Measurements from ENCODE around the gene SEMA3C. TPM values are rescaled to one million over a fixed set of nuclear protein-coding genes. Genes with fewer than 3 reads are reported as not detected.

The SEMA3C gene
- 270 TPM for total RNA-seq
- polyA plus RNA-seq (ENCODE audit: insufficient read depth in 1 of 8, insufficient read length in 8 of 8, low replicate concordance in 1 of 8): 100 to 1,000 TPM in 7 of 8 donors, 10 to 100 TPM in 1; 74.4 to 188 (median 131) TPM
- long read RNA-seq, donor 1, full-length matches to known transcripts: 14 of 19 reads
- long read RNA-seq, donor 1, partial matches to known transcripts: 5 of 19 reads
- long read RNA-seq, donor 1, other reads (novel, unspliced or antisense): 0 of 19 reads
- long read RNA-seq, donor 2, full-length matches to known transcripts: 2 of 2 reads
- long read RNA-seq, donor 2, partial matches to known transcripts: 0 of 2 reads
- long read RNA-seq, donor 2, other reads (novel, unspliced or antisense): 0 of 2 reads
- long read RNA-seq, donor 3, full-length matches to known transcripts: 18 of 26 reads
- long read RNA-seq, donor 3, partial matches to known transcripts: 8 of 26 reads
- long read RNA-seq, donor 3, other reads (novel, unspliced or antisense): 0 of 26 reads
- long read RNA-seq, donor 4, full-length matches to known transcripts: 12 of 21 reads
- long read RNA-seq, donor 4, partial matches to known transcripts: 9 of 21 reads
- long read RNA-seq, donor 4, other reads (novel, unspliced or antisense): 0 of 21 reads
- long read RNA-seq, donor 5, full-length matches to known transcripts: 51 of 105 reads
- long read RNA-seq, donor 5, partial matches to known transcripts: 54 of 105 reads
- long read RNA-seq, donor 5, other reads (novel, unspliced or antisense): 0 of 105 reads
- long read RNA-seq, donor 6, full-length matches to known transcripts: 41 of 55 reads
- long read RNA-seq, donor 6, partial matches to known transcripts: 14 of 55 reads
- long read RNA-seq, donor 6, other reads (novel, unspliced or antisense): 0 of 55 reads
- long read RNA-seq, donor 7, full-length matches to known transcripts: 10 of 29 reads
- long read RNA-seq, donor 7, partial matches to known transcripts: 19 of 29 reads
- long read RNA-seq, donor 7, other reads (novel, unspliced or antisense): 0 of 29 reads
- long read RNA-seq, donor 8, full-length matches to known transcripts: 25 of 38 reads
- long read RNA-seq, donor 8, partial matches to known transcripts: 13 of 38 reads
- long read RNA-seq, donor 8, other reads (novel, unspliced or antisense): 0 of 38 reads
- long read RNA-seq, donor 9, full-length matches to known transcripts: 19 of 34 reads
- long read RNA-seq, donor 9, partial matches to known transcripts: 15 of 34 reads
- long read RNA-seq, donor 9, other reads (novel, unspliced or antisense): 0 of 34 reads
- long read RNA-seq, donor 10, full-length matches to known transcripts: 27 of 53 reads
- long read RNA-seq, donor 10, partial matches to known transcripts: 26 of 53 reads
- long read RNA-seq, donor 10, other reads (novel, unspliced or antisense): 0 of 53 reads
- long read RNA-seq, donor 11, full-length matches to known transcripts: 23 of 42 reads
- long read RNA-seq, donor 11, partial matches to known transcripts: 19 of 42 reads
- long read RNA-seq, donor 11, other reads (novel, unspliced or antisense): 0 of 42 reads

- no peaks in the 10 kb centered on the region for H3K27me3 ChIP-seq (ENCODE audit: control insufficient read depth, insufficient read depth, low read length)
- H3K9me3 ChIP-seq (replicated peaks; ENCODE audit: control insufficient read depth, low read depth, low read length): no peaks in the 10 kb centered on the region
- under 1% methylated on average over 67 of the region's 71 CpGs for WGBS (ENCODE audit: insufficient coverage)
- H3K36me3 ChIP-seq (ENCODE audit: control insufficient read depth, insufficient read depth, low read length): peaks cover 9% of the 10 kb centered on the region
- peak; percentile 99 for DNase-seq
- peak within 1 kb of the TSS; percentile 97 for H3K27ac ChIP-seq (ENCODE audit: low read length)
- H3K4me1 ChIP-seq (ENCODE audit: control insufficient read depth, insufficient read depth, low read length): peaks cover 4% of the 10 kb centered on the region
- H3K4me3 ChIP-seq (ENCODE audit: low read length): peak within 1 kb of the TSS; percentile 79
These were observed at the start of gene SEMA3C for GRCh38 chr7:80918909-80919721. Gene SEMA3C (minus strand): TSS chr7:80919051. CDS start chr7:80916781, 2,270 bp downstream.

- Histone ChIP-seq H3K27me3 (ENCODE audit: control insufficient read depth, insufficient read depth, low read length) (no peaks in the 10 kb centered on the region), H3K36me3 (ENCODE audit: control insufficient read depth, insufficient read depth, low read length) (no peaks in the 10 kb centered on the region), H3K4me1 (ENCODE audit: control insufficient read depth, insufficient read depth, low read length) (no peaks in the 10 kb centered on the region), H3K4me3 (ENCODE audit: low read length) (no peak overlapping the region), H3K9me3 (replicated peaks; ENCODE audit: control insufficient read depth, low read depth, low read length) (no peaks in the 10 kb centered on the region), H3K27ac (ENCODE audit: low read length) (no peak overlapping the region)
- DNase-seq: peak; percentile 89
- WGBS (ENCODE audit: insufficient coverage): 50% methylated on average over 1 of the region's 2 CpGs
These were observed 49.8 kb upstream of the SEMA3C start for GRCh38 chr7:80968606-80969005.

- Histone ChIP-seq H3K9me3 (replicated peaks; ENCODE audit: control insufficient read depth, low read depth, low read length) (no peaks in the 10 kb centered on the region), H3K27ac (ENCODE audit: low read length) (no peak overlapping the region), H3K27me3 (ENCODE audit: control insufficient read depth, insufficient read depth, low read length) (no peaks in the 10 kb centered on the region), H3K4me1 (ENCODE audit: control insufficient read depth, insufficient read depth, low read length) (no peaks in the 10 kb centered on the region), H3K4me3 (ENCODE audit: low read length) (no peak overlapping the region), H3K36me3 (ENCODE audit: control insufficient read depth, insufficient read depth, low read length) (no peaks in the 10 kb centered on the region)
- no CpG with 5 or more reads among the region's 5 CpGs for WGBS (ENCODE audit: insufficient coverage)
- DNase-seq: peak; percentile 38
These were observed 49.1 kb upstream of the SEMA3C start for GRCh38 chr7:80967917-80968297.

DNA sequence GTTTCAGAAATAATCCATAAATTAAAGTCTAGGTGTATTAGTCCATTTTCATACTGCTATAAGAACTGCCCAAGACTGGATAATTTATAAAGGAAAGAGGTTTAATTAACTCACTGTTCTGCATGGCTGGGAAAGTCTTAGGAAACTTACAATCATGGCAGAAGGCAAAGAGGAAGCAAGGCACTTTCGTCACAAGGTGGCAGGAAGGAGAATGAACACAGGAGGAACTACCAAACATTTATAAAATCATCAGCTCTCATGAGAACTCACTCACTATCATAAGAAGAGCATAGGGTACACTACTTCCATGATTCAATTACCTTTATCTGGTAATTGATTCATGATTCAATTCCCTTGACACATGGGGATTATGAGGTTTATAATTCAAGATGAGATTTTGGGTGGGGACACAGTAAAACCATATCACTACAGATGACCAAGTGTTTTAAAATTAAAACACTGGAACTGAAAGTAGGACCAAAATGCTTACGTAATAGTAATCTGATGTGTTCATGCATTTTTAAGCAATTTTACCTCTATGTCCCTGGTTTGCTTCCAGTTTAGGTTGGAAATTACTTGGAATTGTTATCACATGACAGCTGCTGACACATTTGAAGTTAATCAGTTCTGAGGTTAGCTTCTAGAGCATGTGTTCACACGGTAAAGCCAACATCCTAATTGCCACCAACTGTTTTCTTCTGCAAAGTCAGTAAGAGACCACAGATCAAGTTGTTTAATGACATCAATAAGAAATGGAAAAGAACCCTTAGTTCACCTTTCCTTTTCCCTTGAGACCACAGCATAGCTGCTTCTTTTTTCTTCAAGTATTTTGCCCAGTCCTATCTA is 48.4 kb upstream of the SEMA3C start:
- H3K4me1 ChIP-seq (ENCODE audit: control insufficient read depth, insufficient read depth, low read length): no peaks in the 10 kb centered on the region
- no peak overlapping the region for H3K4me3 ChIP-seq (ENCODE audit: low read length)
- H3K9me3 ChIP-seq (replicated peaks; ENCODE audit: control insufficient read depth, low read depth, low read length): no peaks in the 10 kb centered on the region
- H3K27ac ChIP-seq (ENCODE audit: low read length): no peak overlapping the region
- no peaks in the 10 kb centered on the region for H3K36me3 ChIP-seq (ENCODE audit: control insufficient read depth, insufficient read depth, low read length)
- peak; percentile 28 for DNase-seq
- no CpG with 5 or more reads among the region's 3 CpGs for WGBS (ENCODE audit: insufficient coverage)
- no peaks in the 10 kb centered on the region for H3K27me3 ChIP-seq (ENCODE audit: control insufficient read depth, insufficient read depth, low read length)

DNA sequence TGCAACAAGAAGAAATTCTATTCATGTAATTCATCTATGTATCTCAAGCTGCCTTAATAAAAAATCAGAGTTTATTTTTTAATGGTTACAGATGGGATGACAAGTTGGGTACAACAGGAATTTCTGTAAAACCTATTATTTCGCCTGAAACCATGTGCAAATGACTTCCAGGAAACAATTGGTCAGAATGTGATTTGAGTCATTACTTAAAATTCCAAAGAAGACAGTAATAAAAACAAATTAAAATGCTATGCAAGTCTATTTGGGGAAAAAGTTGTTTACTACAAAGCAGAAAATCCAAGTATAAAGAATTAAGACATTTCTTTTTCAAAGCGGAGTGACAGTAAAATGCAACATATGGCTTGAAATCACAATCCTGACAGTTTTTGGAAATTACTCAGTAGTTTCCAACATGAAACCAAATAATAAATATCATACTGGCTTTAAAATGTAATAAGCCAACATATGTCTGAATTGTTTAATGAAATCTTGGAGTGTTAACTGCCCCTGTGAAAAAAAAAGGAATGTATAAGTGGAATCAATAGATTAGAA is 41.5 kb upstream of the SEMA3C start:
- WGBS (ENCODE audit: insufficient coverage): no CpG with 5 or more reads among the region's 2 CpGs

GRCh38 chr7:80957226-80957777 is 38.5 kb upstream of the SEMA3C start:
- no peak for DNase-seq
- Histone ChIP-seq H3K4me1 (ENCODE audit: control insufficient read depth, insufficient read depth, low read length) (no peaks in the 10 kb centered on the region), H3K27ac (ENCODE audit: low read length) (no peak overlapping the region), H3K4me3 (ENCODE audit: low read length) (no peak overlapping the region), H3K27me3 (ENCODE audit: control insufficient read depth, insufficient read depth, low read length) (no peaks in the 10 kb centered on the region), H3K9me3 (replicated peaks; ENCODE audit: control insufficient read depth, low read depth, low read length) (no peaks in the 10 kb centered on the region), H3K36me3 (ENCODE audit: control insufficient read depth, insufficient read depth, low read length) (no peaks in the 10 kb centered on the region)
- WGBS (ENCODE audit: insufficient coverage): no CpG with 5 or more reads among the region's 3 CpGs

More for the DNA sequence above, 41.5 kb upstream of the SEMA3C start:
- Histone ChIP-seq H3K27me3 (ENCODE audit: control insufficient read depth, insufficient read depth, low read length) (no peaks in the 10 kb centered on the region), H3K4me1 (ENCODE audit: control insufficient read depth, insufficient read depth, low read length) (no peaks in the 10 kb centered on the region), H3K36me3 (ENCODE audit: control insufficient read depth, insufficient read depth, low read length) (no peaks in the 10 kb centered on the region), H3K4me3 (ENCODE audit: low read length) (no peak overlapping the region), H3K27ac (ENCODE audit: low read length) (no peak overlapping the region), H3K9me3 (replicated peaks; ENCODE audit: control insufficient read depth, low read depth, low read length) (no peaks in the 10 kb centered on the region)
- DNase-seq: no peak

DNA sequence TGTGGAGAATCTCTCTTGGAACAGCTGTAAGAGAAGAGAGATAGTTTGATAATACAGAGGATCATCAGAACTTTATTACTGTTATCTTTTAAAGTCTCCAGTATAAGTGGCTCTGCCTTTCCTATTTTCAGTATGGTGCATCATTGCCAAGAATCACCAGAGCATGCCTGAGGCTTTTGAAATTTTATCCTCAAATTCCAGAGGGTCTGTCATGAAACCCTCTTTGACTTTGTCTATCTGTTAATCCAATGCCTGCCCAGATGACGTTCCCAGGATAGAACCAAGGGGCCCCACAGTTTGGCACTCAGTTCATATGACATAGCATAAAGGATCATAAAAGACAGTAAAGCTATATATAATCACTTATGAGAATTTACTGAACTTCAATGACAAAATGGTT is 35.3 kb upstream of the SEMA3C start:
- H3K36me3 ChIP-seq (ENCODE audit: control insufficient read depth, insufficient read depth, low read length): no peaks in the 10 kb centered on the region
- no peak overlapping the region for H3K27ac ChIP-seq (ENCODE audit: low read length)
- H3K9me3 ChIP-seq (replicated peaks; ENCODE audit: control insufficient read depth, low read depth, low read length): no peaks in the 10 kb centered on the region
- no peaks in the 10 kb centered on the region for H3K27me3 ChIP-seq (ENCODE audit: control insufficient read depth, insufficient read depth, low read length)
- H3K4me1 ChIP-seq (ENCODE audit: control insufficient read depth, insufficient read depth, low read length): no peaks in the 10 kb centered on the region
- WGBS (ENCODE audit: insufficient coverage): no CpG with 5 or more reads among the region's 1 CpG
- H3K4me3 ChIP-seq (ENCODE audit: low read length): no peak overlapping the region
- peak; percentile 51 for DNase-seq

GRCh38 chr7:80950550-80950967 is 31.7 kb upstream of the SEMA3C start:
- Histone ChIP-seq H3K4me3 (ENCODE audit: low read length) (no peak overlapping the region), H3K27me3 (ENCODE audit: control insufficient read depth, insufficient read depth, low read length) (no peaks in the 10 kb centered on the region), H3K27ac (ENCODE audit: low read length) (no peak overlapping the region), H3K9me3 (replicated peaks; ENCODE audit: control insufficient read depth, low read depth, low read length) (no peaks in the 10 kb centered on the region), H3K4me1 (ENCODE audit: control insufficient read depth, insufficient read depth, low read length) (no peaks in the 10 kb centered on the region), H3K36me3 (ENCODE audit: control insufficient read depth, insufficient read depth, low read length) (no peaks in the 10 kb centered on the region)
- WGBS (ENCODE audit: insufficient coverage): 64% methylated on average over 1 of the region's 2 CpGs
- peak; percentile 17 for DNase-seq

Measured in muscle of leg (tissue), 16 donors.